SK-N-SH (cell line): ENCODE data around the gene PAMR1.

Experiments
- CTCF ChIP-seq: fragments of 200-600 bp; sonication (generic); IDR thresholded peaks from 2 replicates; pipeline ENCODE4 v1.6.1; 2017; ENCODE audit warnings: antibody characterized with exemption, mild to moderate bottlenecking, moderate library complexity
- FOXM1 ChIP-seq: IDR thresholded peaks from 2 replicates; pipeline ENCODE4 v1.4.0; 2012; ENCODE audit warnings: low read depth, mild to moderate bottlenecking
- POLR2AphosphoS5 ChIP-seq: IDR thresholded peaks from 2 replicates; pipeline ENCODE4 v1.6.1; 2012; ENCODE audit warnings: low read depth, low read length
- RAD21 ChIP-seq: IDR thresholded peaks from 2 replicates; pipeline ENCODE4 v1.6.1; 2012; ENCODE audit warnings: mild to moderate bottlenecking, low read length
- REST ChIP-seq: IDR thresholded peaks from 2 replicates; pipeline ENCODE4 v1.6.1; 2012; ENCODE audit warnings: mild to moderate bottlenecking, low read depth, low read length, moderate library complexity
- SMC3 ChIP-seq: IDR thresholded peaks from 2 replicates; pipeline ENCODE4 v1.6.1; 2012; ENCODE audit warnings: low read depth, low read length, improper control_type of control experiment
- YY1 ChIP-seq: IDR thresholded peaks from 2 replicates; pipeline ENCODE4 v1.4.0; 2012; ENCODE audit warnings: low read depth, mild to moderate bottlenecking

- TF ChIP-seq POLR2AphosphoS5 (no peak), CTCF (no peak), FOXM1 (no peak), YY1 (no peak), SMC3 (no peak), REST (no peak), RAD21 (no peak)
These were observed 118.4 kb downstream of the PAMR1 start for GRCh38 chr11:35407041-35407440.
